C4-2B (cell line): ENCODE measurements around the gene CRACDL.
"Not testable (repeated sequence)": the region's sequence is repeated elsewhere in the genome, so short reads cannot be mapped to it uniquely, and the experiment has no call there.

Experiments
- H3K27ac ChIP-seq: fragments of 450-650 bp; 2 replicates; pipeline ENCODE4 v1.5.1; 2017
- CTCF ChIP-seq: fragments of 450-650 bp; conservative IDR thresholded peaks from 2 replicates; pipeline ENCODE4 v1.5.1; 2017; ENCODE audit warnings: mild to moderate bottlenecking
- ZFX ChIP-seq: fragments of 450-650 bp; IDR thresholded peaks from 2 replicates; pipeline ENCODE4 v1.6.1; 2017

The CRACDL gene

GRCh38 chr2:98753801-98754200 lies 182.2 kb downstream of the CRACDL start:
- no peak for TF ChIP-seq ZFX
- no peak for TF ChIP-seq CTCF
- H3K27ac ChIP-seq = no peak overlapping the region

DNA sequence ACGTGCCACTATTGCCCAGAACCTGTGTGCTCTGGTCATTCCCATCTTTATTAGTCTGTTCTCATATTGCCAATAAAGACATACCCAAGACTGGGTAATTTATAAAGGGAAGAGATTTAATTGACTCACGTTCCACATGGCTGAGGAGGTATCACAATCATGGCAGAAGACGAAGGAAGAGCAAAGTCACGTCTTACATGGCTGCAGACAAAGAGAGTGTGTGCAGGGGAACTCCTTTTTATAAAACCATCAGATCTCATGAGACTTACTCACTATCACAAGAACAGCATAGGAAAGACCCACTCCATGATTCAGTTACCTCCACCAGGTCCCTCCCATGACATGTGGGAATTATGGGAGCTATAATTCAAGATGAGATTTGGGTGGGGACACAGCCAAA lies 183.3 kb downstream of the CRACDL start:
- not testable (repeated sequence) for H3K27ac ChIP-seq

DNA sequence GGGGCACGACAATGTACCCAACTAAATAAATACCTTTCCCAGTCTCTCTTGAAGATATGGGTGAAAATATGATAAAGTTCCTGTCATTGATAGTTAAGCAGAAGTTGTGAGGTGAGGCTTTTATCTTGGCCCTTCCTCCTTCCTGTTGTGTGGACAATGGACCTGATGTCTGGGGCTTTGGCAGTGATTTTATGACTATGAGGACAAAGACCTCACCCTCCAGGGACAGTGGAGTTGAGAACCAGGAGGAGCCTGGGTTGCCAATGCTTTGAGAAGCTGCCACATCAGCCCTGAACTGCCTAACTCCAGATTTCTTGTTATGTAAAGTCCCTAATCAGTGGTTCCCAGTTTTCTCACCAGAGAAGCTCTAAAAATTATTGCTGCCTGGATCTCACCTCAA lies 184.3 kb downstream of the CRACDL start:
- H3K27ac ChIP-seq = no peak overlapping the region
- TF ChIP-seq ZFX = no peak
- TF ChIP-seq CTCF = no peak

DNA sequence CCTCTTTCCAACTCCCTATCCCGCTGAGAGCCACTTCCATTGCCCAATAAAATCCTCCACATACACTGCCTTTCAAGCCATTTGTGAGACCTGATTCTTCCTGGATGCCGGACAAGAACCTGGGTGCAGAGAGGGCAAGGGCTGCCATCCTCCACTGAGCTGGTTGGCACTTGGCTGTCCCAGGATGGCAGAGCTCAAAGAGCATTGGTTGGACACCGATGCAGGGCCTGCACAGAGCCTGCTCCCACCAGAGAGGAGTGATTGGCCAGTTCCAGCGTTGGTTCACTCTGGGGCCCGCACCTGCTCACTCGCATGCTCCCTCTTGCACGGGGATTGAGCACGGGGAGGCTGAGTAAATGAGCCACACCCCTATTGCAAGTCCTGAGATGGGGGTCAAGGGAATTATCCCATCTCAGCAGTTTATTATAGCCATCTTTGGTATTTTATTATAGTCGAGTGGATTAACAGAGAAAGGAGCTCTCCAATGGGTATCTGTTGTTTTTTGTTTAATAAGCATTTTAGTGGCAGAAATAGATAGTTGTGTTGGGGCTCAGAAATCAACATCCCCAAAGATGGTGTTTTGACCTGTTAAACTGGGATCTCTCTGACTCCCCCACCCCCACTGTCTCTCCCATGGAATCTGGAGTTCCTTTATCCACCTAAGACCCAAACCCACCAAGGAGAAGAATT lies 185.3 kb downstream of the CRACDL start:
- TF ChIP-seq CTCF = no peak
- no peak for TF ChIP-seq ZFX
- H3K27ac ChIP-seq = no peak overlapping the region

DNA sequence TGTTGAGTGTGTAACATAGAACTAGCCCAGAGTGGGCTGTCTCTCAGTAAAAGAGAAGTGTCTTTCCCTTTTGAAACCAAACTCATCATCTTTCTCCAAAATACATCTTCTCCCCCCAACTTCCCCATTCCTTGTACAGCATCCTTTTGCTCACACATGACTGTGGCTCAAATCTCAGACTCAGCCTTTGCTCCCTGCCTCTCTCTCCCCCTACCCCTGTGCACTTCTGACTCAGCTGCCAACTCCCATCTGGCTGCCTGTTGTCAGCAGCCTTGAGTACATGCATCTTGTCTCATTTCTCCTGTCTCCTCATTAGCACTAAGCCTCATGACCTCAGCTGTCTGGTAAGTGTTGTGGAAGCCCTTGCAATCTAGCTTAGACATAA lies 187.0 kb downstream of the CRACDL start:
- H3K27ac ChIP-seq = no peak overlapping the region
- TF ChIP-seq ZFX = no peak

DNA sequence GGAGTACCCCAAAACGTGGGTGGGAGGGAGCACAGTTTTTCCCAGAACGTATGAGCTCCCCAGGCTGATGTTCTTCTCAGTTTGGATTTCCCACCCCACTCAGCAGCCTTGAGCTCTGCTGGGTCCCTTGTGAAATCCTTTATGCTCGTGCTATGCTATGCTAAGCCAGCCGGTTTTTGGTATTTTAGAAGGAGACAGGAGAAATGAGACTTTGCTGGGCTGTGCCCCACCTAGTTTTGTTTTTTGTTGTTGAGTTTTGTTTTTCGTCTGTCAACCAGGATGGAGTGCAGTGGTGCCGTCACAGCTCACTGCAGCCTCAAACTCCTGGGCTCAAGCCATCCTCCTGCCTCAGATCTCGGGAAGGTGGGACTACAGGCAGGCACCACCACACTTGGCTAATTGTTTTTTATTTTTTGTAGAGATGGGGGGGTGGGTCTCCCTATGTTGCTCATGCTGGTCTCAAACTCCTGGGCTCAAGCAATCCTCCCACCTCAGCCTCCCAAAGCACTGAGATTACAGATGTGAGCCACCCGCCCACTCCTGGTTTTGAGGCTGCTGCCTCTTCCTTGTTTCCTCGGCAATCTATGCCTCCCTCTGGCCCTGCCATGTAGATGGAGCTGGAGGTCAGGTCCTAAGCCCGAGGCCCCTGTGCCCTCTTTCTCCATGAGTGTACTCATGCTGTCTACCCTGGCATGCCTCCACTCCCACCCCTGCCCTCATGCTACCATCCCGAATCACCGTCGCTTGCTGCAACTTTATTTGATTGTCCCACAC lies 187.5 kb downstream of the CRACDL start:
- H3K27ac ChIP-seq = no peak overlapping the region
- TF ChIP-seq CTCF = no peak
- TF ChIP-seq ZFX = no peak

DNA sequence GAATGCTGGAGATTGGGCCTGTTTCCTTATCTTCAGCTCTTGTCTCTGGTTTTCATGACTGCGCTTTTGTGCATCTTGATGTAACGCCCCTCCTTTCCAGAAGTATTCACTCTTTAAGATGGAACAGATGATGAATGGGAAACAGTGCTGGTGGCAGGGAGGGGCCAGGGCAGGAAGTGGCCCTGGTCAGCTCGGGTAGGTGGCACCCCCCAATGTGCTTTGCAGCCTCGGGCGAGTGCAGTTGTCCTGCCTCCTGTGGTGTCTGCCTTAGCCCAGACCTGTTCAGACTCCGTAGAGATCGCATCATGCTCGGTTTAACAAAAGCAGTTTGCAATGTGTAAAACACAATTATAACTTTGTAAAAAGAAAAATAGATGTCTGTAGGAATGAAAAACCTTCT lies 188.1 kb downstream of the CRACDL start:
- no peak for TF ChIP-seq CTCF
- no peak for TF ChIP-seq ZFX
- H3K27ac ChIP-seq = no peak overlapping the region

DNA sequence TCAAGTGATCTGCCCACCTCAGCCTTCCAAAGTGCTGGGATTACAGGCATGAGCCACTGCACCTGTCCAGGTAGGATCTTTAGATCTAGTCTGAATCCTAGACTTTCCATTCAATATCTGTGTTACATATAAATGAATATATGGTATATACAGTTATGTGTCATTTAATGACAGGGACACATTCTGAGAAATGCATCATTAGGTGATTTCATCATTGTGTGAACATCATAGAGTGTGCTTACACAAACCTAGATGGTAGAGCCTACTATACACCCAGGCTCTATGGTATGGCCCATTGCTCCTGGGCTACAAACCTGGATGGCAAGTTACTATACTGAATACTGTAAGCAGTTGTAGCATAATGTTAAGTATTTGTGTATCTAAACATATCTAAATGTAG lies 189.6 kb downstream of the CRACDL start:
- TF ChIP-seq ZFX (no peak), CTCF (no peak)
- no peak overlapping the region for H3K27ac ChIP-seq
